NCI-H82 (cell line): ENCODE results near the gene ZBTB22.

Experiments
- DNase-seq: peaks from one replicate; lab custom pipeline; 2025; lab: John Stamatoyannopoulos, UW

Gene ZBTB22

GRCh38 chr6:33278392-33278741 is 39.2 kb downstream of the ZBTB22 start:
- DNase-seq = no peak

GRCh38 chr6:33277663-33278391 is 39.7 kb downstream of the ZBTB22 start:
- DNase-seq = no peak

- DNase-seq = peak; percentile 95
Measured at GRCh38 chr6:33276864-33277662, 40.5 kb downstream of the ZBTB22 start, which contains the start of gene B3GALT4. Gene B3GALT4 (plus strand): TSS chr6:33277123. CDS start chr6:33277420, 297 bp downstream.

- peak; percentile 71 for DNase-seq
Measured at GRCh38 chr6:33276581-33276863, 41.0 kb downstream of the ZBTB22 start.

- peak; percentile 54 for DNase-seq
Measured at GRCh38 chr6:33275795-33276580, 41.6 kb downstream of the ZBTB22 start.

- peak; percentile 28 for DNase-seq
Measured at GRCh38 chr6:33273924-33274902, 43.3 kb downstream of the ZBTB22 start.

GRCh38 chr6:33273129-33273923 is 44.2 kb downstream of the ZBTB22 start:
- DNase-seq = no peak

GRCh38 chr6:33272275-33273128 is 45.0 kb downstream of the ZBTB22 start:
- peak; percentile 65 for DNase-seq

GRCh38 chr6:33271468-33272274 is 45.9 kb downstream of the ZBTB22 start, which contains the start of the genes RPS18 and VPS52:
Gene RPS18 (plus strand): TSS chr6:33272075. CDS start chr6:33272120, 45 bp downstream.
Gene VPS52 (minus strand): TSS chr6:33271876. CDS start chr6:33271675, 201 bp downstream.
- DNase-seq = peak; percentile 100

- DNase-seq = peak; percentile 74
Measured at GRCh38 chr6:33271117-33271467, 46.5 kb downstream of the ZBTB22 start.
